GM18498 (cell line): ENCODE data around the gene CREBRF.
"Not testable (repeated sequence)": the region's sequence is repeated elsewhere in the genome, so short reads cannot be mapped to it uniquely, and the experiment has no call there.

Experiments used
- ATAC-seq: cut with Tn5 transposase; IDR thresholded peaks from one replicate; pipeline ENCODE4 v1.9.1; 2021; ENCODE audit warnings: mild to moderate bottlenecking, moderate library complexity; ENCODE audit not compliant: unreplicated experiment

The CREBRF gene

DNA sequence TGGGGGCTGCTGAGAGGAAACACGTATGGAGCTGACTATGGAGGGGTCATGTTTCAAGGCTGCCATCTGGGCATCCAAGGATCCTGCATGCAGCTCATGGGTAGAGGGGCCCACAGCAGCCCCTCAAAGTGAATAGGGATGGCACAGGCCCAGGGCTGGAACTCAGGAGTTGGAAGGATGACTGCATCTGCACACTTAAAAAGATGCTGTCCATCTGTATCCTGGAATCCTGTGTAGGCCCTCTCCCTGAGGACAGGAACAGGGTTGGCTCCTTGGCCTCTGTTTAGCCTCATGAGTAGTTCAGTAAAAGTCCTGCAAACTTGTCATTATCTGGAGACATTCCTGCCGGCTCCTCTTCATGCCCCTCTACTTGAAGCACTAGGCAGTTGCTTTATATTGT is 92.2 kb downstream of the CREBRF start:
- no peak for ATAC-seq

DNA sequence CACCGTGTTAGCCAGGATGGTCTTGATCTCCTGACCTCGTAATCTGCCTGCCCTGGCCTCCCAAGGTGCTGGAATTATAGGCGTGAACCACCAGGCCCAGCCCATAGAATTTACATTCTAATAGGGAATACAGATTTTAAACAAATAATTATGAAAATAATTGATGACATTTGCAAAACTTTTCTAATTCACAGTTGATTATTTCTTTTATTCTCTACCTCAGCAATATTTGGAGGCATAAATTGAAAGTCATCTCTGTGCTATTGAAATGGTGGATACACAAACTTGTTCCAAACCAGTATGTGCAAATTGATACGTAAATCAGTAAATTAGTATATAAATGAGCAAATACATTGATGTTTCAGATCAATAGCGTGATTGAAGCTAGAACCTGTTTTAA is 96.4 kb downstream of the CREBRF start:
- ATAC-seq, result no peak

GRCh38 chr5:173153842-173154241 is 97.7 kb downstream of the CREBRF start:
- ATAC-seq, result no peak

DNA sequence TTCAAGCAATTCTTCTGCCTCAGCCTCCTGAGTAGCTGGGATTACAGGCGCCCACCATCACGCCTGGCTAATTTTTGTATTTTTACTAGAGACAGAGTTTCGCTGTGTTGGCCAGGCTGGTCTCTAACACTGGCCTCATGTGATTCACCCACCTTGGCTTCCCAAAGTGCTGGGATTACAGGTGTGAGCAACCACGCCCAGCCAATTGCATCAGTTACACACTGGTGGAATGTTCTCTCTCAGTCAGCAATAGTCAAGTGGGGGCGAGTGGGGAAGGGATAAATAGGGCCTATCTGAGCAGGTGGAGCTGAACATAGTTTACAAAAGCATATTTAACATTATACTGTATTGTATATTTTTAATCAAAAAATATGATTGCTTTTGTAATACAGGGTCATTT is 98.5 kb downstream of the CREBRF start:
- not testable (repeated sequence) for ATAC-seq

GRCh38 chr5:173155912-173156311 is 99.8 kb downstream of the CREBRF start:
- ATAC-seq, result no peak

DNA sequence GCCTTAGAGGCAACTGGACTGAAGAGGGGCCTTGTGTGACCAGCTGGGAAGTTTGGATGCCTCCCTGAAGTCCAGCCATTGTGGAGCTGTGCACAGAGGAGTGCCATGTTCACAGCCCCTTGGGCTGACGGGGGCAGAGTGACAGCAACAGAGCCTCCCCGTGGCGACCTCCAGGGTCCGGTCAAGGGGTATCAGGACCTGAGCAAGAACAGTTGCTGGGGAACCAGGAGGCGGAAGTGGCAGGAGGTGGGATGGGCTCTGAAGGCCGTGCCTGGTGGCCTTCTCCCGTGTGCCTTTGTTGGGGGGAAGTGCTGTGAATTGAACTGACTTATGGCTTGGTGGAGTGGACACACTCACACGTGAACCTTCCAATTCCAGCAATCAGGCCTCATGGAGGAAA is 102.2 kb downstream of the CREBRF start:
- no peak for ATAC-seq

GRCh38 chr5:173159256-173159655 is 103.1 kb downstream of the CREBRF start:
- ATAC-seq, result no peak

GRCh38 chr5:173161148-173161547 is 105.0 kb downstream of the CREBRF start:
- ATAC-seq, result no peak

DNA sequence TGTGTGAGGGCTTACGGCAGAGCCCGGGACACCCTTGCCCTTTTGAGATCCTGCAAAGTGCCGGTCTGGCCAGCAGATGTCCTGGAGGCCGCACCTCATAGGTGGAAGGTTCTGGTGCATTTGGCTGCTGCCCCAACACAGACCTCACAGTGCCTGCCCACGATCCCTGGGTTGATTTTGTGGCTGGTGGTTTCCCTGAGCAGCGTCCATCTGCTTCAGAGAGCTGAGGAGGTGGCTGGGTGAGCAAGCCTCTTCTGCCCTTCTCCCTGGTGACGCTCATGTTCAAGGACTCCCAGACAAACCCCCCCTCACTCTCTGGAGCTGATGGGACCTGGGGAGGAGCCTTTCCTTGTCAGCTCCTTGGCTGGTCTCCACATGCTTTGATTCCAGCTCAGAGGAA is 107.1 kb downstream of the CREBRF start:
- no peak for ATAC-seq

DNA sequence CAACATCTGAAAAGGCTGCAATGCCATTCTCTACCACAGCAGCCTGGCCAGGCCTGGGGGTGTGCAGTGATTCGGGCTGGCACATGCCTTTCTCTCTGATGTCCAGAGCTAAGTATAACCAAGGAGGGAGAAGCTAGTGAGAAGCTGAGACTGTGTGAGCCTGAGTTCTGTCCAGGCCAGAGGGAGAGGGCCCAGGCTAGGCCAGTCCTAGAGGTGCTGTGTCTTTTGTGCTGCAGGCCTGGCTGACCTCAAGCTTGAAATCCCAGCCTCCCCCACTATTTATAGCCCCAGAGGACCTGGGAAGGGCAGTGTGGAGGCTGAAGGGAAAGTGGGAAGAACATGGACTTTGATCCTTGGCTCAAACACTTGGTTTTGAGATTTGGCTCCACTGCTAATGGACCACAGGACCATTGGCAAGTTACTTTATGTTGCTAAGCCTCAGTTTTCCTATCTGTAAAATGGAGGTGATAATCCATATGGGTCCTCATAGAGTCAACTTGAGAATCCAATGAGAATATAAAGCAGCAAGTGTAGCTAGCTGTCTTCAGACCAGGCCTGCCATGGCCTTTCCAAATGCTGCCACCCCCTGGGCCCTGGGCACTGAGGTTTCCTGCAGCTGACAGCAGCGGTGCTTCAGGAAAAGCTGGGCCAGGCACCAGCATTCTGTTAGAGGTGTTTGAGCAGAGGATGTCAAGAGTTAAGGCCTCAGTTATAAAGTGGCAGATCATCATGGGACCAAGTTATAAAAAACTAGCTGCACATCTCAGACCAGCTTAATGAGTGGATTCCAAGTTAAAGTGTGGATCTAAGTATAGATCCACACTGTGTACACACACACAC is 109.2 kb downstream of the CREBRF start:
- no peak for ATAC-seq

- no peak for ATAC-seq
These were observed 116.0 kb downstream of the CREBRF start for GRCh38 chr5:173172166-173172565.

DNA sequence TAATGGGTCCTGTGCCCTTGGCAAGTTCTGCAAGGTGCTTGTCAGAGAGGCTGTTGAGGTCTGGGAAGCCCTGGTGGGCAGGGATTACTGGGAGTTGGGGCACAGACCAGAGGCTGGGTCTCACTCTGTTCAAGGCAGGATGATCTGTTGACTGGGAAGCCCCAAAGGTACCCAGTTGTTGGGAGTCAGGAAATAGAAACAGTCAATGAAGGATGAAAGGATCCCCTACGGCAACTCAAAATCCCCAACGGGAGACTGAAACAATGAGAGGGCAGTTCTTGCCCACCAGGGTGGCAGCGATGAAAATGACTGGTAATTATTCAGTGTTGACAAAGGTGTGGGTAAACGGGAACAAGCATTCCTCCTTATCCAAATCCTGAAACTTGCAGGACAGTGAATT is 119.4 kb downstream of the CREBRF start:
- no peak for ATAC-seq

- no peak for ATAC-seq
These were observed 122.3 kb downstream of the CREBRF start for GRCh38 chr5:173178369-173178910.

- no peak for ATAC-seq
These were observed 124.2 kb downstream of the CREBRF start for GRCh38 chr5:173180331-173180730.

DNA sequence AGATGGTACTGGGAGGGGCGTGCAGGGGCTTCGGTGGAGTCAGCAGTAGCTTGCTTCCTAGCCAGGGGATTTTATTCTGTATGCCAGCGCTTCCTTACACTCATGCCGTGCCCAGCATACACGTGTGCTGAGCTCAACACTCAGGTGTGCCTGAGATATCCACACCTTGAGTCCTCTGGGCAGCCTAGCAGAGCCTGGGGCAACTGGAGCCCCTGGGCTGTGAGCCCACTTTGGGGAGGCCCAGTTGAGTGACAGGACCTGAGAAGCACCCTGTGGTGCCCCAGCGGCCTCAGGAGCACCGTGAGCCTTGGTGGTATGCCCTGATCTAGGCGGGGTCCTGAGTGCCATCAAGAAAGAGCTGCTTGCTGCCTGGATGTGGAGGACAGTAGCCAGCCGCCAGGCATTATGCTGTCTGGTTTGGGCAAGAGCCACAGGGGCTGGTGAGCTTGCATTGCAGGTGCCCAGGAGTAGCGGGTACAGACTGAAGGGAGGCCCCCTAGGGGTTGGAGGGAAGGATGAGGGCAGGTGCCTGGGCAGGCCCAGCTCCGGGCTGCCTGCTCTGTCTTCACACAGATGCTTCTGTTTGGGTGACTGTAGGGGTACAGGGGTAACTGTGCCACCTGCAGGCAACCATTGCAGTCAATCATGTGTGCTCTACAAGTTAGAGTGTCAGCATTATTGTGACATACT is 131.0 kb downstream of the CREBRF start:
- ATAC-seq, result no peak

DNA sequence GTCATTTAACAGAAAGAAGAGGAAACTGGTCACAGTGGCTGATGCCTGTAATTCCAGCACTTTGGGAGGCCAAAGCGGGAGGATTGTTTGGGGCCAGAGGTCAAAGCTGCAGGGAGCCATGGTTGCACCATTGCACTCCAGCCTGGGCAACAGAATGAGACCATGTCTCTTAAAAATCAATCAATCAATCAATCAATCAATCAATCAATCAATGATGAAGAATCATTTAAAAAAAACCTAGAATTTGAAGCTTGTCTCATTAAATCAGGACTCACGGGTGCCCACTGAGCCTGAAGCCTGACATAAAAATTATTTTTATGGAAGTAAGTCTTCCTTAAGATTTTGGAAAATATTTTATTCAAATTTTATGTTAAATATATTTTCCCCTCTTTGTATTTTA is 132.1 kb downstream of the CREBRF start:
- no peak for ATAC-seq
